Right lobe of liver (tissue), 6 donors: ENCODE data around the gene RAG1. TPM values are rescaled to one million over a fixed set of nuclear protein-coding genes. Genes with fewer than 3 reads are reported as not detected.
A peak's percentile ranks its signal among the peaks of the same experiment; 100 is the strongest.

Source experiments
- ATAC-seq, 4 donors: fragments of 200-7000 bp; cut with Tn5 transposase; one replicate each; pipeline ENCODE4 v1.9.1; 2020; ENCODE audit warnings: mild to moderate bottlenecking in 4 of 4, moderate library complexity in 4 of 4
- DNase-seq, 3 donors: peaks; one replicate each; pipeline ENCODE4 v3.0.0-alpha.2; 2020
- H3K27ac ChIP-seq, 3 donors: fragments of 200-600 bp; one replicate each; pipeline ENCODE4 v1.8.0; 2022
- H3K27me3 ChIP-seq, 2 donors: fragments of 200-600 bp; one replicate each; pipeline ENCODE4 v1.8.0; 2022
- H3K36me3 ChIP-seq, 4 donors: fragments of 200-600 bp; sonication (generic) in 1 of 4; one replicate each; pipeline versions ENCODE4 v1.5.1 to v1.8.0; 2017 to 2022; ENCODE audit warnings: control low read depth in 1 of 4
- H3K4me1 ChIP-seq, 4 donors: fragments of 200-600 bp; sonication (generic) in 1 of 4; one replicate each; pipeline versions ENCODE4 v1.5.1 to v1.8.0; 2017 to 2022; ENCODE audit warnings: control low read depth in 1 of 4
- H3K4me3 ChIP-seq, 3 donors: fragments of 200-600 bp; one replicate each; pipeline ENCODE4 v1.8.0; 2022
- H3K9me3 ChIP-seq, 4 donors: fragments of 200-600 bp; sonication (generic) in 1 of 4; one replicate each; pipeline versions ENCODE4 v1.5.1 to v1.8.0; 2017 to 2022; ENCODE audit warnings: control low read depth in 1 of 4
- POLR2A ChIP-seq: fragments of 450-650 bp; IDR thresholded peaks from one replicate; pipeline ENCODE4 v1.6.1; 2017; ENCODE audit warnings: antibody characterized with exemption, mild to moderate bottlenecking
- WGBS: methylation state at CpG from one replicate; pipeline ENCODE4 v1.1.6; 2018; ENCODE audit warnings: low coverage, low lambda C conversion rate; ENCODE audit not compliant: insufficient coverage; ENCODE audit errors: missing lambda C conversion rate; 5-methylcytosine and 5-hydroxymethylcytosine counted together
- intact Hi-C, 2 donors: fragments of 100-400 bp; cut with DNase I; formaldehyde crosslinking; loops; one replicate each; pipeline versions ENCODE4 v1.11.2 to v1.14.1; 2022
- long read RNA-seq: library from polyadenylated mRNA; unstranded; transcript quantifications from one replicate; pipeline ENCODE4 v2.0.0, GENCODE V29; 2019
- total RNA-seq, 6 experiments: library from RNA; depleted of rRNA in 2 of 6; stranded (reverse); fragments of >200 nt in 2 of 6; fragmentation: NEBNext Ultra II Directional in 3 of 6; extraction: Animal tissue kit (Norgen Biotek cat#: 25700) in 3 of 6; gene quantifications; one replicate each; pipeline versions ENCODE4 v1.1.0 to v1.2.4, GENCODE V29; 2016 to 2023
- TF ChIP-seq, protein P1 (sequence below), 4 donors: fragments of 200-600 bp in 3 of 4; fragments of 450-650 bp in 1 of 4; IDR thresholded peaks; one replicate each; pipeline versions ENCODE4 v1.5.1 to v1.8.0; 2016 to 2022; ENCODE audit warnings: antibody characterized with exemption in 4 of 4, mild to moderate bottlenecking in 2 of 4
- donor health status: DM: no; HTN: yes; CAD: no.
- donor health status: DM: no; HTN: no; CAD: no.
- donor health status: DM: no; HTN: no; CAD: no.
- donor health status: DM: no; HTN: yes; CAD: no.
- donor health status: DM: no; HTN: yes; CAD: no.

Gene RAG1
- total RNA-seq: 1 to 10 TPM in 2 of 6 experiments, under 1 TPM in 4; 0.40 to 1.2 (median 0.71) TPM
- long read RNA-seq, partial matches to known transcripts: 0 of 1 reads
- long read RNA-seq, other reads (novel, unspliced or antisense): 1 of 1 reads

DNA sequence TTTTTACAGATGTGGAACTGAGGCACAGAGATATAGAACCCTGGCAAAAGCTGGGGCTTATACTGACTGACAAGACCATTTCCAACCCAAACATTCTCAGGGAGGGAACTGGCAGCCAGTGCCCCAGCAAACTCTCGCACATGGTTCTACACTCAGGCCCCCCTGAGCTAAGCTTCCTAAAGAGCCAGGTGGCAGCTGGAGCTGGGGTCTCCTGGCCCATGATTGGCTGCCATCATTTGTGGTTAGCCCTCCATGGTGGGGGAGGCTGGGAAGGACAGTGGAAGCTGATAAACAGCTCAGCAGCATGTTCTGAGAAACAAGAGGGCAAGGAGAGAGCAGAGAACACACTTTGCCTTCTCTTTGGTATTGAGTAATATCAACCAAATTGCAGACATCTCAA lies at the start of gene RAG1:
Gene RAG1 (plus strand): TSS at position 314 of the 400 bp plus-strand sequence. CDS start 5,298 bp downstream, outside the sequence.
- no peak within 1 kb of the TSS for H3K4me3 ChIP-seq
- H3K27ac ChIP-seq: no peak within 1 kb of the TSS
- no peak for ATAC-seq
- H3K27me3 ChIP-seq: no peaks in the 10 kb centered on the region
- no peaks in the 10 kb centered on the region for H3K9me3 ChIP-seq
- WGBS: no CpG with 5 or more reads among the region's 1 CpG
- no peaks in the 10 kb centered on the region for H3K36me3 ChIP-seq
- intact Hi-C loops: loop anchor here (10.0 kb wide), 2 partner anchors 97 to 107 kb away; no protein-coding TSS in a partner anchor
- H3K4me1 ChIP-seq: no peaks in the 10 kb centered on the region
- DNase-seq: no peak
- TF ChIP-seq, protein P1, sequence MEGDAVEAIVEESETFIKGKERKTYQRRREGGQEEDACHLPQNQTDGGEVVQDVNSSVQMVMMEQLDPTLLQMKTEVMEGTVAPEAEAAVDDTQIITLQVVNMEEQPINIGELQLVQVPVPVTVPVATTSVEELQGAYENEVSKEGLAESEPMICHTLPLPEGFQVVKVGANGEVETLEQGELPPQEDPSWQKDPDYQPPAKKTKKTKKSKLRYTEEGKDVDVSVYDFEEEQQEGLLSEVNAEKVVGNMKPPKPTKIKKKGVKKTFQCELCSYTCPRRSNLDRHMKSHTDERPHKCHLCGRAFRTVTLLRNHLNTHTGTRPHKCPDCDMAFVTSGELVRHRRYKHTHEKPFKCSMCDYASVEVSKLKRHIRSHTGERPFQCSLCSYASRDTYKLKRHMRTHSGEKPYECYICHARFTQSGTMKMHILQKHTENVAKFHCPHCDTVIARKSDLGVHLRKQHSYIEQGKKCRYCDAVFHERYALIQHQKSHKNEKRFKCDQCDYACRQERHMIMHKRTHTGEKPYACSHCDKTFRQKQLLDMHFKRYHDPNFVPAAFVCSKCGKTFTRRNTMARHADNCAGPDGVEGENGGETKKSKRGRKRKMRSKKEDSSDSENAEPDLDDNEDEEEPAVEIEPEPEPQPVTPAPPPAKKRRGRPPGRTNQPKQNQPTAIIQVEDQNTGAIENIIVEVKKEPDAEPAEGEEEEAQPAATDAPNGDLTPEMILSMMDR (IDR thresholded peaks at IDR 0.05): no peak
- TF ChIP-seq POLR2A: no peak

DNA sequence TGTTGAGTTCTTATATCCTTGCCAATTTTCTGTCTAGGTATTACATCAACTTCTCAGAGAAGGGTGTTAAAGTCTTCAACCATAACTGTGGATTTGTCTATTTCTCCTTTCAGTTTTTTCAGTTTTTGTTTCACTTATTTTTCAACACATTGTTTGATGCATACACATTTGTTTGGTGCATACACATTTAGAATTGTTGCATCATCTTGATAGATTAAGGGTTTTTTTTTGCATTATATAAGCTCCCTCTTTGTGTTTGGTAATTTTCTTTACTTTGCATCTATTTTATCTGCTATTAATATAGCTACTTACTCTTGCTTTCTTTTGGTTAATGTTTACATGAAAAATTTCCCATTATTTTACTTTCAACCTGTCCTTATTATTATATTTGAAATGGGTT lies 37.0 kb upstream of the RAG1 start:
- Histone ChIP-seq H3K36me3 (no peaks in the 10 kb centered on the region), H3K4me1 (no peaks in the 10 kb centered on the region), H3K4me3 (no peak overlapping the region), H3K27ac (no peak overlapping the region), H3K9me3 (no peaks in the 10 kb centered on the region), H3K27me3 (no peaks in the 10 kb centered on the region)
- no peak for ATAC-seq
- DNase-seq: no peak
- TF ChIP-seq POLR2A: no peak
- TF ChIP-seq, protein P1 (IDR thresholded peaks at IDR 0.05): no peak
- intact Hi-C loops: no loop called here

DNA sequence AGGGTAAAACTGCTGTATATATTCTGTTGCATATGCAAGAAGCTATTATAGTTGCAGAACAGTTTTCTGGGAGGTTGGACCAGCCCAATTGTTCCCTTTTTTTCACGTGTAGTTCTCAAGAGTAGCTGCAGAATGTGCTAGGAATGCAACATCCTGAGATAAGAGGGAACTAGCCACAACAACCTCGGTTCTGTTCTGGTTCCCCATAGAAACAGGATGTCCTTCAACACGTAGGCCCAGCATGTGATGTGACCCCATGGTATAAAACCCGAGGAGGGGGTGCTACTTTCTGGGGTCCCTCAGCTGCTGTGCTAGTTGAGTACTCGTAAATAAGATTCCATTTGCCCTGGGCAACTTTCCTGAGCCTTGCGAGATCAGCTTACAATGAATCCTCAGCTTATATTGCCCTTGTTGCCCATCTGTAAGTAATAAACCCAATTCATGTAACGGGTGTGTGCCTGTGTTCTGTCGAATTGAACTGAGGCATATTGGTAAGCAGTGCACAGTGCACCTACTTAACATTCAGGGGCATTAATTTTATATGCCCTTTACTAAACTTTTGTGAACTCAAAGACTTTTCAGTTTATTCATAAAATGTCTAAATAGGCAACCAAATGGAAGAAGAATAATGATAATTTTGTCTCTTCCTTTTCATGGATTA lies 34.7 kb upstream of the RAG1 start:
- 48% methylated on average over 7 of the region's 8 CpGs for WGBS

DNA sequence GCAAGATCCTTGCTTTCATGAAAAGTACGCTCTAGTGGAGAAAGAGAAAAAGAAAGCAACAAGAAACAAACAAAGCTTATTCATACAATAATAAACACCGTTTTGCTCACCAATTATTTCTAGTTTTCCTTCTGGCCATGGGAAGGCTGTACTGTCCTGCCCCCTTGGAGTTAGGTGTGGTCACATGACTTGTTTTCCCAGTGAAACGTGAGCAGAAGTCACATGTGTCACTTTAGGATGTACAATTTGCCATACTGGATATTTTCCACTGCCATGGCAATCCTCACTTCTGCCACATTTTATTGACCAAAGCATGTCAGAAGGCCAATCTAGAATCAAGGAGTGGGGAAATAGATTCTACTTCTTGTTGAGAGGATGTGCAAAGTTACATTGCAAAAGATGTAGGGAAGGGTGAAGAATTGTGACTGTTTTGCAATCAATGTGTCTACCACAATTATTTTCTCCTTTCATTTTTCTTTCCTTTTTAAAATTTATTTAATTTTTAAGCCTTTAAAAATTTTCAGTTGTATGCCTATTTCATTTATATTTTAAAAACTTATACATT lies 33.4 kb upstream of the RAG1 start:
- Histone ChIP-seq H3K36me3 (no peaks in the 10 kb centered on the region), H3K9me3 (no peaks in the 10 kb centered on the region), H3K27me3 (no peaks in the 10 kb centered on the region), H3K27ac (no peak overlapping the region), H3K4me1 (no peaks in the 10 kb centered on the region), H3K4me3 (no peak overlapping the region)
- ATAC-seq (no peak), DNase-seq (no peak)
- intact Hi-C loops: no loop called here
- no peak for TF ChIP-seq POLR2A
- TF ChIP-seq, protein P1 (IDR thresholded peaks at IDR 0.05): no peak
- WGBS: 67% methylated on average over 3 of the region's 3 CpGs

More for the DNA sequence above, 34.7 kb upstream of the RAG1 start:
- Histone ChIP-seq H3K36me3 (no peaks in the 10 kb centered on the region), H3K9me3 (no peaks in the 10 kb centered on the region), H3K27ac (peak overlapping the region in 2 of 3 donors; percentile 13 to 48), H3K27me3 (no peaks in the 10 kb centered on the region), H3K4me3 (no peak overlapping the region), H3K4me1 (no peaks in the 10 kb centered on the region)
- peak; percentile 76 to 86 (median 82) for ATAC-seq
- intact Hi-C loops: no loop called here
- DNase-seq: peak in 1 of 3 donors; percentile 19
- TF ChIP-seq, protein P1 (IDR thresholded peaks at IDR 0.05): no peak
- no peak for TF ChIP-seq POLR2A
